ENCODE results near the gene DSPP.

DNA sequence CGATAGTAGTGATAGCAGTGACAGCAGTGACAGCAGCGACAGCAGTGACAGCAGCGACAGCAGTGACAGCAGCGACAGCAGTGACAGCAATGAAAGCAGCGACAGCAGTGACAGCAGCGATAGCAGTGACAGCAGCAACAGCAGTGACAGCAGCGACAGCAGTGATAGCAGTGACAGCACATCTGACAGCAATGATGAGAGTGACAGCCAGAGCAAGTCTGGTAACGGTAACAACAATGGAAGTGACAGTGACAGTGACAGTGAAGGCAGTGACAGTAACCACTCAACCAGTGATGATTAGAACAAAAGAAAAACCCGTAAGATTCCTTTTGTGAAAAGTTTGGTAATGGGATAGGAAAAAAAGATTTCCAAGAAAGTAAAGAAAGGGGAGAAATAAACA, 7.9 kb downstream of the DSPP start:
- TF ChIP-seq POLR2AphosphoS5 (IDR thresholded peaks at IDR 0.05; ENCODE audit: borderline replicate concordance, low read depth, low read length) = no peak
- TF ChIP-seq EZH2 (IDR thresholded peaks at IDR 0.05) = no peak
